Endothelial cell of umbilical vein (primary cell): ENCODE results near the gene C1orf116. TPM values are rescaled to one million over a fixed set of nuclear protein-coding genes. Genes with fewer than 3 reads are reported as not detected.

Experiments used
- BruUV-seq: library from RNA; stranded (reverse); fragments of 400-500 nt; replicated peaks from 2 replicates; lab custom pipeline; 2021; lab: Mats Ljungman, UMichigan
- CTCF ChIA-PET: fragments of 300-600, 350-600 bp; sonication (Branson Sonifier 250); formaldehyde crosslinking; loops from one replicate; lab custom pipeline; 2021; ENCODE audit warnings: antibody characterized with exemption, inconsistent platforms; lab: Charles Lee
- POLR2A ChIA-PET: fragments of 300-600, 350-600 bp; sonication (Branson Sonifier 250); formaldehyde crosslinking; loops from one replicate; lab custom pipeline; 2021; ENCODE audit warnings: antibody characterized with exemption, inconsistent platforms; lab: Charles Lee
- DNase-seq: peaks from one replicate; pipeline ENCODE4 v3.0.0-alpha.2; 2011; ENCODE audit warnings: low read depth, low spot score
- FAIRE-seq: peaks from 2 replicates; lab custom pipeline; 2011; peaks lifted over from hg19 to GRCh38; lab: Jason Lieb, UNC
- H2AFZ ChIP-seq: 2 replicates; pipeline ENCODE4 v1.6.0; 2012; ENCODE audit warnings: low read depth, low read length, control low read depth, inconsistent platforms
- H3K27ac ChIP-seq: 2 replicates; pipeline ENCODE4 v1.5.1; 2011; ENCODE audit warnings: low read depth, mild to moderate bottlenecking, control low read depth, low read length, moderate library complexity; ENCODE audit not compliant: insufficient read depth
- H3K27me3 ChIP-seq, 2 experiments: 2 replicates each; pipeline versions ENCODE4 v1.6.0 to v1.6.1; 2011; ENCODE audit warnings: low read length in 2 of 2, mixed read lengths in 1 of 2; ENCODE audit not compliant: control insufficient read depth in 2 of 2, insufficient read depth in 2 of 2
- H3K36me3 ChIP-seq, 2 experiments: 2 replicates in 1 of 2; 3 replicates in 1 of 2; pipeline ENCODE4 v1.5.1; 2011; ENCODE audit warnings: low read length in 2 of 2, mild to moderate bottlenecking in 1 of 2, moderate library complexity in 1 of 2; ENCODE audit not compliant: control insufficient read depth in 2 of 2, insufficient read depth in 2 of 2; ENCODE audit errors: extremely low read depth in 1 of 2
- H3K4me1 ChIP-seq: 3 replicates; pipeline ENCODE4 v1.5.1; 2011; ENCODE audit warnings: mild to moderate bottlenecking, low read length; ENCODE audit not compliant: control insufficient read depth, insufficient read depth; ENCODE audit errors: extremely low read depth
- H3K4me2 ChIP-seq: 2 replicates; pipeline ENCODE4 v1.6.1; 2011; ENCODE audit warnings: low read length, control low read depth, mixed read lengths; ENCODE audit not compliant: insufficient read depth
- H3K4me3 ChIP-seq, 3 experiments: fragments of 200-600 bp in 1 of 3; sonication (generic), shearing (Covaris generic) in 1 of 3; replicated peaks in 1 of 3; 2 replicates each; pipeline ENCODE4 v1.5.1; 2011 to 2016; ENCODE audit warnings: control low read depth in 3 of 3, low read length in 3 of 3, mild to moderate bottlenecking in 2 of 3, inconsistent platforms in 1 of 3, low read depth in 1 of 3, moderate library complexity in 1 of 3; ENCODE audit not compliant: insufficient read depth in 1 of 3
- H3K79me2 ChIP-seq: 2 replicates; pipeline ENCODE4 v1.6.0; 2012; ENCODE audit warnings: low read length, inconsistent platforms; ENCODE audit not compliant: control insufficient read depth, insufficient read depth
- H3K9ac ChIP-seq: replicated peaks from 2 replicates; pipeline ENCODE3; 2011; ENCODE audit warnings: low read length, control low read depth; ENCODE audit not compliant: insufficient read depth; ENCODE audit errors: extremely low read depth
- H3K9me1 ChIP-seq: replicated peaks from 3 replicates; pipeline ENCODE4 v1.6.0; 2011; ENCODE audit warnings: mild to moderate bottlenecking, low read length; ENCODE audit not compliant: control insufficient read depth, insufficient read depth; ENCODE audit errors: extremely low read depth
- H3K9me3 ChIP-seq: replicated peaks from 2 replicates; pipeline ENCODE4 v1.5.1; 2012; ENCODE audit warnings: low read length, inconsistent platforms; ENCODE audit not compliant: control insufficient read depth, insufficient read depth
- H4K20me1 ChIP-seq: replicated peaks from 2 replicates; pipeline ENCODE3; 2011; ENCODE audit warnings: mild to moderate bottlenecking, low read length; ENCODE audit not compliant: control insufficient read depth, insufficient read depth; ENCODE audit errors: extremely low read depth
- EZH2 ChIP-seq: IDR thresholded peaks from 2 replicates; pipeline ENCODE4 v1.6.1; 2012; ENCODE audit warnings: borderline replicate concordance, low read depth, mild to moderate bottlenecking, moderate library complexity, low read length, inconsistent platforms; ENCODE audit not compliant: severe bottlenecking
- FOS ChIP-seq: IDR thresholded peaks from 2 replicates; pipeline ENCODE4 v1.6.1; 2011; ENCODE audit warnings: mild to moderate bottlenecking, low read length, moderate library complexity, borderline replicate concordance; ENCODE audit not compliant: insufficient read depth
- GATA2 ChIP-seq: IDR thresholded peaks from 2 replicates; pipeline ENCODE4 v1.7.0; 2011; ENCODE audit warnings: low read depth, mild to moderate bottlenecking, moderate library complexity, mixed read lengths, low read length; ENCODE audit not compliant: insufficient read length, insufficient read depth
- JUN ChIP-seq: IDR thresholded peaks from 2 replicates; pipeline ENCODE4 v1.6.1; 2011; ENCODE audit warnings: borderline replicate concordance, low read depth; ENCODE audit not compliant: insufficient read length, insufficient read depth
- MYC ChIP-seq: IDR thresholded peaks from one replicate; pipeline ENCODE4 v1.6.1; 2011; ENCODE audit warnings: mild to moderate bottlenecking, low read depth, low read length
- POLR2A ChIP-seq: IDR thresholded peaks from 2 replicates; pipeline ENCODE4 v1.6.1; 2012; ENCODE audit warnings: low read depth, mild to moderate bottlenecking, control low read depth, low read length
- POLR2AphosphoS5 ChIP-seq: IDR thresholded peaks from 2 replicates; pipeline ENCODE4 v1.6.1; 2012; ENCODE audit warnings: low read depth, mild to moderate bottlenecking, control low read depth, low read length, moderate library complexity; ENCODE audit not compliant: insufficient read depth
- dilution Hi-C: fragments of 300-500 bp; cut with MboI; formaldehyde crosslinking; loops from one replicate; pipeline ENCODE4 v1.15.0; 2019; ENCODE audit warnings: low sequenced_read_pairs; ENCODE audit not compliant: extremely low pct_ligation_motif_present
- intact Hi-C: fragments of 100-400 bp; cut with micrococcal nuclease; formaldehyde crosslinking; loops from one replicate; pipeline ENCODE4 v1.10.0; 2022
- polyA plus RNA-seq, 4 experiments: library from polyadenylated mRNA; depleted of rRNA in 3 of 4; stranded (reverse) in 3 of 4; unstranded in 1 of 4; fragments of >200 nt; gene quantifications; 2 replicates each; pipeline versions ENCODE4 v1.2.1 to v1.2.3, GENCODE V29; 2011 to 2012; ENCODE audit warnings: missing spikeins in 1 of 4
- total RNA-seq: library from RNA; stranded (reverse); gene quantifications from 2 replicates; pipeline ENCODE4 v1.2.3, GENCODE V29; 2021
- TF ChIP-seq, protein P1 (sequence below): IDR thresholded peaks from 2 replicates; pipeline ENCODE4 v1.6.1; 2011; ENCODE audit not compliant: insufficient read depth, insufficient read length
- TF ChIP-seq, protein P2 (sequence below), 2 donors: IDR thresholded peaks; 1 replicate in 1 of 2; 2 replicates in 1 of 2; pipeline ENCODE4 v1.5.1; 2011; ENCODE audit warnings: low read length in 2 of 2, mild to moderate bottlenecking in 2 of 2, moderate library complexity in 2 of 2, control low read depth in 1 of 2, inconsistent platforms in 1 of 2, low read depth in 1 of 2; ENCODE audit not compliant: insufficient read depth in 1 of 2; ENCODE audit errors: extremely low read depth in 1 of 2

Gene C1orf116
- total and polyA plus RNA-seq, 2 donors (not counting 3 experiments of a cell fraction or from before 2014, with no cell fraction given) = 0.07 TPM; not detected in 1

DNA sequence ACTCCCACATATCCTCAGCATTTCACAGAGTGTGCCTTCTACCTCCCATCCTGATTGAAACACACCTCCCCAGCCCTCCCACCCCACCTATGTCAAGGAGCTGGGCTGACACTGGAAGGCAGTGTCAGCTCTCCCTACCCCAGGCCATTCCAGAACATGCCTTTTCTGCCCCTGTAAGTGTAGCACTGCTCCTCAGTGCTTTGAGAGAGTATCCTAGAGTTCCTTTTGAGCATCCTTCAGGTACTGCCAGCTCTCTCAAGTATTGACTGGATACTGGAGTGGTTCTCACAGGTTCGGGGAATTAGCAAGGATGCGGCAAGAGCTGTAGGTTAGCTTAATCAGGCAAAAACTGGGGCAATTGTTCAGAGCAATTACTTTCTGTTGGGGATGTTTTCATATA lies 21.8 kb downstream of the C1orf116 start:
- ChIA-PET POLR2A (no interaction called here), CTCF (no interaction called here)
- dilution Hi-C loops = no loop called here
- H3K27ac ChIP-seq = no peak overlapping the region
- H3K4me2 ChIP-seq = no peak overlapping the region
- no TSS peak for BruUV-seq
- H3K27me3 ChIP-seq = peaks cover 9 to 10% of the 10 kb centered on the region in 2 experiments
- intact Hi-C loops = no loop called here
- no peaks in the 10 kb centered on the region for H3K79me2 ChIP-seq
- H3K9ac ChIP-seq = no peak overlapping the region
- no peak for DNase-seq
- no peaks in the 10 kb centered on the region for H3K4me1 ChIP-seq
- H3K9me1 ChIP-seq = no peaks in the 10 kb centered on the region
- H3K9me3 ChIP-seq = no peaks in the 10 kb centered on the region
- H2AFZ ChIP-seq = no peak overlapping the region
- no peak for FAIRE-seq
- no peak overlapping the region for H3K4me3 ChIP-seq
- no peaks in the 10 kb centered on the region for H3K36me3 ChIP-seq
- TF ChIP-seq GATA2 (no peak), FOS (no peak), POLR2A (no peak), POLR2AphosphoS5 (no peak), MYC (no peak), EZH2 (no peak), JUN (no peak)
- TF ChIP-seq, protein P1, sequence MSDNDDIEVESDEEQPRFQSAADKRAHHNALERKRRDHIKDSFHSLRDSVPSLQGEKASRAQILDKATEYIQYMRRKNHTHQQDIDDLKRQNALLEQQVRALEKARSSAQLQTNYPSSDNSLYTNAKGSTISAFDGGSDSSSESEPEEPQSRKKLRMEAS = no peak
- TF ChIP-seq, protein P2, sequence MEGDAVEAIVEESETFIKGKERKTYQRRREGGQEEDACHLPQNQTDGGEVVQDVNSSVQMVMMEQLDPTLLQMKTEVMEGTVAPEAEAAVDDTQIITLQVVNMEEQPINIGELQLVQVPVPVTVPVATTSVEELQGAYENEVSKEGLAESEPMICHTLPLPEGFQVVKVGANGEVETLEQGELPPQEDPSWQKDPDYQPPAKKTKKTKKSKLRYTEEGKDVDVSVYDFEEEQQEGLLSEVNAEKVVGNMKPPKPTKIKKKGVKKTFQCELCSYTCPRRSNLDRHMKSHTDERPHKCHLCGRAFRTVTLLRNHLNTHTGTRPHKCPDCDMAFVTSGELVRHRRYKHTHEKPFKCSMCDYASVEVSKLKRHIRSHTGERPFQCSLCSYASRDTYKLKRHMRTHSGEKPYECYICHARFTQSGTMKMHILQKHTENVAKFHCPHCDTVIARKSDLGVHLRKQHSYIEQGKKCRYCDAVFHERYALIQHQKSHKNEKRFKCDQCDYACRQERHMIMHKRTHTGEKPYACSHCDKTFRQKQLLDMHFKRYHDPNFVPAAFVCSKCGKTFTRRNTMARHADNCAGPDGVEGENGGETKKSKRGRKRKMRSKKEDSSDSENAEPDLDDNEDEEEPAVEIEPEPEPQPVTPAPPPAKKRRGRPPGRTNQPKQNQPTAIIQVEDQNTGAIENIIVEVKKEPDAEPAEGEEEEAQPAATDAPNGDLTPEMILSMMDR (IDR thresholded peaks at IDR 0.05; ENCODE audit: extremely low read depth in 1 of 2, insufficient read depth in 1 of 2, low read depth in 1 of 2, low read length in 2 of 2) = no peak
- no peaks in the 10 kb centered on the region for H4K20me1 ChIP-seq
